OCI-LY3 (cell line): ENCODE data around the gene PBX2.
A peak's percentile ranks its signal among the peaks of the same experiment; 100 is the strongest.

Source experiments
- EZH2phosphoT487 ChIP-seq: fragments of 200-600 bp; shearing (Covaris generic); IDR thresholded peaks from 2 replicates; pipeline ENCODE4 v1.6.1; 2018; ENCODE audit warnings: antibody characterized with exemption, mixed run types, low read depth
- TF ChIP-seq, protein P1 (sequence below): fragments of 200-600, 300-600 bp; sonication (generic); IDR thresholded peaks from 2 replicates; pipeline ENCODE4 v1.5.1; 2014; ENCODE audit warnings: antibody characterized with exemption, low read length, low read depth

DNA sequence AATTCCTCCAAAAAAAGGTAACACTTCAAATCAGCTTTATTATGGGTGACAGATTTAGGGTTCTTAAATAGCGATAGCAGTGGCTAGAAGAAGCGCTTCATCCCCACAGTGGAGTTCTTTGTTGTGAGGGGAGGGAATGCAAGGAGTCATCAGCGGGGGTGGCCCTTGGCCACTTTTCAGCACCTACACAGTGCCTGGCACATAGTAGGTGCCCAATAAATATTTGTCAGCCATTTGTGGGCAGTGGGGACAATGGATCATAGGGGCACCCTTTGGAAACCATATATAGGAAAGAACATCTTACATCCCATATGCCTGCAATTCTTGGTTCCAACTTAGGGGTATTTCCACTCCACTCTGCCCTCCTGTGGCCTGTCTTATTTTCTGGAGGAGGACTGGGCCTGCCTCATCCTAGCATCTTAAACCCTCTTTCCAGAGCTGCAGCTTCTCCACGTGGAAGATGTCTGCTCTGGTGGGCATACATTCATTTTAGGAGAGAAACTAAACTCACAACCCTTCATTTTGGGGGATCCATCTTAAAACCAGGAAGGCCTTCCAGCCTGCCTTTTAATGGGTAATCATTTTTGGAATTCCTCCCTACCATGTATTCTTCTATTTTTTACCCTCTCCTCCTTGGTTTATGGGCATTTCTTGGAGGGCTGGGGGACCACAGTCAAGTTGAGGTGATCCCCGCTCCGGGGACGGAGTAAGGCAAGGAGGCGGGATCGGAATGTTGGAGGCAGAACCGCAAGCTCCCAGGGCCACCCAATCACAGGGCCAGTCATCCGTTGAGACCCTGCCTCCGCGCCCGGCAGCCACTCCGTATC is 5.0 kb upstream of the PBX2 start:
- TF ChIP-seq, protein P1, sequence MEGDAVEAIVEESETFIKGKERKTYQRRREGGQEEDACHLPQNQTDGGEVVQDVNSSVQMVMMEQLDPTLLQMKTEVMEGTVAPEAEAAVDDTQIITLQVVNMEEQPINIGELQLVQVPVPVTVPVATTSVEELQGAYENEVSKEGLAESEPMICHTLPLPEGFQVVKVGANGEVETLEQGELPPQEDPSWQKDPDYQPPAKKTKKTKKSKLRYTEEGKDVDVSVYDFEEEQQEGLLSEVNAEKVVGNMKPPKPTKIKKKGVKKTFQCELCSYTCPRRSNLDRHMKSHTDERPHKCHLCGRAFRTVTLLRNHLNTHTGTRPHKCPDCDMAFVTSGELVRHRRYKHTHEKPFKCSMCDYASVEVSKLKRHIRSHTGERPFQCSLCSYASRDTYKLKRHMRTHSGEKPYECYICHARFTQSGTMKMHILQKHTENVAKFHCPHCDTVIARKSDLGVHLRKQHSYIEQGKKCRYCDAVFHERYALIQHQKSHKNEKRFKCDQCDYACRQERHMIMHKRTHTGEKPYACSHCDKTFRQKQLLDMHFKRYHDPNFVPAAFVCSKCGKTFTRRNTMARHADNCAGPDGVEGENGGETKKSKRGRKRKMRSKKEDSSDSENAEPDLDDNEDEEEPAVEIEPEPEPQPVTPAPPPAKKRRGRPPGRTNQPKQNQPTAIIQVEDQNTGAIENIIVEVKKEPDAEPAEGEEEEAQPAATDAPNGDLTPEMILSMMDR: peak; percentile 61
- TF ChIP-seq EZH2phosphoT487: no peak
